OCI-LY1 (cell line): Measurements from ENCODE around the gene HIPK4.

Experiments used
- H2AFZ ChIP-seq: fragments of 200-600 bp; sonication (generic), shearing (Covaris generic); 2 replicates; pipeline ENCODE4 v1.6.0; 2014; ENCODE audit warnings: antibody characterized with exemption, mild to moderate bottlenecking, low read length
- H3F3A ChIP-seq: fragments of 200-600 bp; sonication (generic), shearing (Covaris generic); 2 replicates; pipeline ENCODE4 v1.6.0; 2014; ENCODE audit warnings: mild to moderate bottlenecking, antibody characterized with exemption, low read length, moderate library complexity; ENCODE audit not compliant: insufficient read depth
- H3K27ac ChIP-seq: fragments of 200-600 bp; sonication (generic); 2 replicates; pipeline ENCODE4 v1.5.1; 2014; ENCODE audit warnings: low read length, mixed run types, mild to moderate bottlenecking, low read depth; ENCODE audit not compliant: poor library complexity, severe bottlenecking
- H3K27me3 ChIP-seq: fragments of 200-600 bp; sonication (generic); 2 replicates; pipeline ENCODE4 v1.6.0; 2014; ENCODE audit warnings: antibody characterized with exemption, mild to moderate bottlenecking, low read length, moderate library complexity; ENCODE audit not compliant: insufficient read depth
- H3K36me3 ChIP-seq: fragments of 200-600 bp; sonication (generic); 2 replicates; pipeline ENCODE4 v1.6.1; 2014; ENCODE audit warnings: mild to moderate bottlenecking, antibody characterized with exemption, low read length, moderate library complexity, mixed read lengths; ENCODE audit not compliant: insufficient read depth
- H3K4me1 ChIP-seq: fragments of 200-600 bp; sonication (generic); 2 replicates; pipeline ENCODE4 v1.5.1; 2014; ENCODE audit warnings: mild to moderate bottlenecking, low read length, moderate library complexity; ENCODE audit not compliant: insufficient read depth, severe bottlenecking
- H3K4me2 ChIP-seq: fragments of 200-600 bp; sonication (generic), shearing (Covaris generic); 2 replicates; pipeline ENCODE4 v1.6.1; 2014; ENCODE audit warnings: low read length
- H3K4me3 ChIP-seq: fragments of 200-600 bp; sonication (generic); 2 replicates; pipeline ENCODE4 v1.5.1; 2014; ENCODE audit warnings: low read length, low read depth, mild to moderate bottlenecking, mixed read lengths; ENCODE audit not compliant: poor library complexity, severe bottlenecking
- H3K79me2 ChIP-seq: fragments of 200-600 bp; shearing (Covaris generic); 2 replicates; pipeline ENCODE4 v1.6.1; 2016; ENCODE audit warnings: mixed run types, low read length, mixed read lengths; ENCODE audit not compliant: insufficient read depth
- H3K9ac ChIP-seq: fragments of 200-600 bp; sonication (generic), shearing (Covaris generic); 2 replicates; pipeline ENCODE4 v1.6.1; 2014; ENCODE audit warnings: mild to moderate bottlenecking, low read length, mixed read lengths
- H3K9me2 ChIP-seq: fragments of 200-600 bp; sonication (generic), shearing (Covaris generic); 2 replicates; pipeline ENCODE4 v1.6.1; 2014; ENCODE audit warnings: low read depth, mild to moderate bottlenecking, low read length, mixed read lengths
- H3K9me3 ChIP-seq: fragments of 200-600 bp; shearing (Covaris generic); 2 replicates; pipeline ENCODE4 v1.6.1; 2014; ENCODE audit warnings: low read length, mixed read lengths
- H4K20me1 ChIP-seq: fragments of 200-600 bp; sonication (generic), shearing (Covaris generic); 2 replicates; pipeline ENCODE4 v1.6.0; 2016; ENCODE audit warnings: mild to moderate bottlenecking, low read length; ENCODE audit not compliant: insufficient read depth
- EZH2 ChIP-seq: fragments of 200-600 bp; sonication (generic), shearing (Covaris generic); IDR thresholded peaks from 2 replicates; pipeline ENCODE4 v1.8.0; 2017; ENCODE audit warnings: borderline replicate concordance, mixed run types, mild to moderate bottlenecking, antibody characterized with exemption, low read length, moderate library complexity, mixed read lengths
- TF ChIP-seq, protein P1 (sequence below): fragments of 200-600 bp; sonication (generic), shearing (Covaris generic); IDR thresholded peaks from 2 replicates; pipeline ENCODE4 v1.5.1; 2017; ENCODE audit warnings: mild to moderate bottlenecking, antibody characterized with exemption, low read length, moderate library complexity, mixed read lengths

Gene HIPK4

DNA sequence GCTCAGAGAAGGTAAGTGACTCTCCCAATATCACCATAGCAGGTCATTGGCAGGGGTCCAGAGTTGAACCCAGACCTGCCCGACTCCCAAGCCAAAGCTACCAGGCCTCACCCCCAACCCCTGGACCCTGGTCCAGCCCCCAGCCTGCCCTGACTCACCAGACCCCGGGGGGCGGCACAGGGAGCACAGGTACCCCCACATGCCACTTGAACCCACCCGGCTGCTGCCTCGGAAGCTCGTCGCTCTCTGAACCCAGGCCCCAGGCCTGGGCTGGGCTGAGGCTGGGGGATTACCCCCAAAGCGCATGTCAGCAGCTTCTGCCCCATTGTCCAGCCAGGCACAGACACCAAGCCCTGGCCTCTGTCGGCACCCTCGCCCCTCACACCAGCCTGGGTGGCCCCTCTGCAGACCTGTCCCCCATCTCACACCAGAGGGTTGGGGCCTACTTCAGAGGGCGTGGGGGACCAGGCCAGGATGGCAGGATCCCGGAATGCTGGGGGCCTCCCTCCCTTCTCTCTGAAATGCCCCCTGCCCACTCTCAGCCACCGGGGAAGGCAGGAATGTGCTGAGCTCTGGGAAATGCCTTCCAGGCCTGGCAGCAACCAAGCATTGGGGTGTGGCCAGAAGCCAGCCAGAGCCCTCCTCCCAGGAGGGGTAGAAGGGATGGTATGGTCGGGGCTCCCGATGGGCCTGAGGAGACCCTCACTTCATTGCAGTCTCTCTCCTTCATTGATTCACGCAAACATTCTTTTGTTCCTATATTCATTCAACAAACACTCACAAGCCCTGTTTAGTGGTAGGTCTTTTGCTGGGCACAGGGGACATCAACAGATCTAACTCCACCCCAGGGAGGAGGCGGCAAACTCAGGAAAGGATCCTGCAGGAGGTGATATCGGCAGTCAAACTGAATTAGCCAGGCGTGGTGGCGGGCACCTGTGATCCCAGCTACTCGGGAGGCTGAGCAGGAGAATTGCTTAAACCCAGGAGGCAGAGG, 24.9 kb upstream of the HIPK4 start:
- H3K27me3 ChIP-seq: no peaks in the 10 kb centered on the region
- H3F3A ChIP-seq: no peaks in the 10 kb centered on the region
- H3K4me3 ChIP-seq: no peak overlapping the region
- no peaks in the 10 kb centered on the region for H3K36me3 ChIP-seq
- no peaks in the 10 kb centered on the region for H3K79me2 ChIP-seq
- no peaks in the 10 kb centered on the region for H4K20me1 ChIP-seq
- no peak overlapping the region for H3K9ac ChIP-seq
- no peaks in the 10 kb centered on the region for H3K9me3 ChIP-seq
- TF ChIP-seq, protein P1, sequence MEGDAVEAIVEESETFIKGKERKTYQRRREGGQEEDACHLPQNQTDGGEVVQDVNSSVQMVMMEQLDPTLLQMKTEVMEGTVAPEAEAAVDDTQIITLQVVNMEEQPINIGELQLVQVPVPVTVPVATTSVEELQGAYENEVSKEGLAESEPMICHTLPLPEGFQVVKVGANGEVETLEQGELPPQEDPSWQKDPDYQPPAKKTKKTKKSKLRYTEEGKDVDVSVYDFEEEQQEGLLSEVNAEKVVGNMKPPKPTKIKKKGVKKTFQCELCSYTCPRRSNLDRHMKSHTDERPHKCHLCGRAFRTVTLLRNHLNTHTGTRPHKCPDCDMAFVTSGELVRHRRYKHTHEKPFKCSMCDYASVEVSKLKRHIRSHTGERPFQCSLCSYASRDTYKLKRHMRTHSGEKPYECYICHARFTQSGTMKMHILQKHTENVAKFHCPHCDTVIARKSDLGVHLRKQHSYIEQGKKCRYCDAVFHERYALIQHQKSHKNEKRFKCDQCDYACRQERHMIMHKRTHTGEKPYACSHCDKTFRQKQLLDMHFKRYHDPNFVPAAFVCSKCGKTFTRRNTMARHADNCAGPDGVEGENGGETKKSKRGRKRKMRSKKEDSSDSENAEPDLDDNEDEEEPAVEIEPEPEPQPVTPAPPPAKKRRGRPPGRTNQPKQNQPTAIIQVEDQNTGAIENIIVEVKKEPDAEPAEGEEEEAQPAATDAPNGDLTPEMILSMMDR: no peak
- no peak for TF ChIP-seq EZH2
- peaks cover 58% of the 10 kb centered on the region for H3K4me1 ChIP-seq
- no peak overlapping the region for H2AFZ ChIP-seq
- H3K4me2 ChIP-seq: no peak overlapping the region
- H3K9me2 ChIP-seq: no peaks in the 10 kb centered on the region
- H3K27ac ChIP-seq: peak overlapping the region; percentile 96

DNA sequence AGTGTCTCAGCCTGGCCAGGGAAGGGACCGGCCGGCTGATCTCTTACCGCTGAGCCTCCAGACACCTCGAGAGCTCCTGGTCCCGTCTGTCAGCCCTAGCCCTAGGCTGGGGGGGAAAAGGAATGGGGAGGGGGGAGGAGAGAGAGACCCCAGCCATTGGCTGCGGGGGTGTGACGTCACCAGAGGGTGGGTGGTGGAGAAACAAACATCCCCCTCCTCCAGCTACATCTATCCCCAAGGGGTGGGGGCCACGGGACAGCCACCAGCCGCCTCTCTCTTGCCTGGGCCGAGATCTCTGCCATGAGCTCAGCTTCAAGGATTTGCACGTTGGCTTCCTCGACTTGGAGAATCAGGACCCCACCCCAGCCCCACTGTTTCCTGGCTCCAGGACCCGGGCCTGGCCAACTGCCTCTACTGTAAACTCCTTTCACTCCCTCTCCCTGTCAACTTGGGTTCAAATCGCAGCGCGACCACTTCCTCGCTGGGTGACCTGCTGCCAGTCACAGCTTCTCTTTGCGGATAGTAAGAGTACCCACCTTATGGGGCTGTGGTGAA, 23.4 kb upstream of the HIPK4 start, which contains the start of gene PRX:
PRX (minus strand) TSS at position 88 of the 555 bp plus-strand sequence. CDS start 5,446 bp downstream, outside the sequence.
- no peaks in the 10 kb centered on the region for H3K9me2 ChIP-seq
- H3K9me3 ChIP-seq: no peaks in the 10 kb centered on the region
- H3K4me1 ChIP-seq: peaks cover 72% of the 10 kb centered on the region
- peak within 1 kb of the TSS; percentile 51 for H3K4me2 ChIP-seq
- H3K9ac ChIP-seq: peak within 1 kb of the TSS; percentile 65
- no peaks in the 10 kb centered on the region for H3K27me3 ChIP-seq
- H2AFZ ChIP-seq: no peak within 1 kb of the TSS
- no peak for TF ChIP-seq EZH2
- TF ChIP-seq, protein P1: no peak
- H4K20me1 ChIP-seq: no peaks in the 10 kb centered on the region
- H3K79me2 ChIP-seq: no peaks in the 10 kb centered on the region
- H3F3A ChIP-seq: no peaks in the 10 kb centered on the region
- H3K27ac ChIP-seq: peak within 1 kb of the TSS; percentile 96
- H3K36me3 ChIP-seq: no peaks in the 10 kb centered on the region
- peak within 1 kb of the TSS; percentile 53 for H3K4me3 ChIP-seq

DNA sequence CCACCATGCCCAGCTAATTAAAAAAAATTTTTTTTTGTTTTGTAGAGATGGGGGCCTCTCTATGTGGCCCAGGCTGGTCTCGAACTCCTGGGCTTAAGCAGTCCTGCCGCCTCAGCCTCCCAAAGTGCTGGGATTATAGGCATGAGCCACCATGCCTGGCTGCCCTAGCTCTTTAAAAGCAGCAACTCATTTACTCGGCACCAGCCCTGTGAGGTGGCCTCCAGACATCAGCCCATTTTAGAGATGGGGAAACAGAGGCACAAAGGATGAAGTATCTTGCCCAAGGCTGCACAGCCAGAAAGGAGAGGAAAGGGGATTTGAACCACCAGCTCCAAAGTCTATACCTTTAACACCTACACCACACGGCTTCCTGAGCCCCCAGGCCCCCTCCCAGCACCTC, 22.9 kb upstream of the HIPK4 start:
- TF ChIP-seq, protein P1: no peak
- no peak for TF ChIP-seq EZH2
- H3K4me3 ChIP-seq: peak overlapping the region; percentile 53
- no peaks in the 10 kb centered on the region for H3K27me3 ChIP-seq
- no peaks in the 10 kb centered on the region for H3K9me2 ChIP-seq
- H3K4me2 ChIP-seq: peak overlapping the region; percentile 51
- no peaks in the 10 kb centered on the region for H4K20me1 ChIP-seq
- no peaks in the 10 kb centered on the region for H3F3A ChIP-seq
- H3K9ac ChIP-seq: peak overlapping the region; percentile 65
- H3K9me3 ChIP-seq: no peaks in the 10 kb centered on the region
- no peak overlapping the region for H2AFZ ChIP-seq
- peaks cover 77% of the 10 kb centered on the region for H3K4me1 ChIP-seq
- peak overlapping the region; percentile 96 for H3K27ac ChIP-seq
- no peaks in the 10 kb centered on the region for H3K79me2 ChIP-seq
- H3K36me3 ChIP-seq: no peaks in the 10 kb centered on the region
